GM19463 (cell line): ENCODE results near the gene PHB1.

ENCODE experiments used
- ATAC-seq: cut with Tn5 transposase; IDR thresholded peaks from one replicate; pipeline ENCODE4 v1.9.1; 2021; ENCODE audit warnings: mild to moderate bottlenecking, moderate library complexity; ENCODE audit not compliant: unreplicated experiment

PHB1 gene

GRCh38 chr17:49357516-49357915 lies 57.2 kb downstream of the PHB1 start:
- no peak for ATAC-seq

GRCh38 chr17:49356320-49356719 lies 58.4 kb downstream of the PHB1 start:
- no peak for ATAC-seq
